ENCODE data around the gene FRK.
A peak's percentile ranks its signal among the peaks of the same experiment; 100 is the strongest.
"Not testable (repeated sequence)": the region's sequence is repeated elsewhere in the genome, so short reads cannot be mapped to it uniquely, and the experiment has no call there.

The FRK gene, protein sequence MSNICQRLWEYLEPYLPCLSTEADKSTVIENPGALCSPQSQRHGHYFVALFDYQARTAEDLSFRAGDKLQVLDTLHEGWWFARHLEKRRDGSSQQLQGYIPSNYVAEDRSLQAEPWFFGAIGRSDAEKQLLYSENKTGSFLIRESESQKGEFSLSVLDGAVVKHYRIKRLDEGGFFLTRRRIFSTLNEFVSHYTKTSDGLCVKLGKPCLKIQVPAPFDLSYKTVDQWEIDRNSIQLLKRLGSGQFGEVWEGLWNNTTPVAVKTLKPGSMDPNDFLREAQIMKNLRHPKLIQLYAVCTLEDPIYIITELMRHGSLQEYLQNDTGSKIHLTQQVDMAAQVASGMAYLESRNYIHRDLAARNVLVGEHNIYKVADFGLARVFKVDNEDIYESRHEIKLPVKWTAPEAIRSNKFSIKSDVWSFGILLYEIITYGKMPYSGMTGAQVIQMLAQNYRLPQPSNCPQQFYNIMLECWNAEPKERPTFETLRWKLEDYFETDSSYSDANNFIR

DNA sequence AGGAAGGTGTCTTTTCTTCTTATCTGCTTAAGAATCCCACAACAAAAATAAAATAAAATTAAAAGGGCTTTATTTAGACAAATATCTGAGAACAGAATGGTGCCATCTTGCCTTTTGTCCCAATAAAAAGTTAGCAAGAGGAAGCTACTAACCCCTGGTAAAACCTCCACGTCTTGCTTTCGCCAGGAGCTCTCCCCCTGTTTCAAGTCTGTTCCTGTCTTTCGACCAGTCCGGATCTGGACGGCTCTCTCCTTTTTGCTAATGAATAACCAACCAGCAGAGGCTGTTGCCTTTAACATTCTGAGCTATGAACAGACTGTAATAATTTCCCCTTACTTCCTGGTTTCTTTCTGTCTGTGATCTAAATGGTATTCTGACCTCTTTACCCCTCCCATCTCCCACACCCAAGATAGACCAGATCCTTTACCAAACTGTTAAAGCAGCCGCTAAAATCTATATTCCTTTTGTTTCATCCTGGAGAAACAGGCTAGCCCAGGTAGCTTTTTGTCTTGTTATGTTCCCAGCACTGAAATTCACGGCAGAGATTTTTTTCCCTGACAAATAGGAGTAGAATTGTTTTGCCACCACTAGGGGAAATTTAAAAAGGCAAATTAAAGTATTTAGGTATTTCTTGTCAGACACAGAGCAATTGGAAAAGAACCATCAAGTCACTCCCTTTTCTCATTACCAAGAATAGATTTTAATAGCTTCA lies at the start of gene FRK:
Gene FRK, minus strand, starts transcription at position 320 of the 712 bp plus-strand sequence. CDS start 580 bp downstream, outside the sequence.
- DNase-seq (ENCODE audit: extremely low spot score, insufficient read length, low read depth) (no peak), FAIRE-seq (peak; percentile 71)

- FAIRE-seq = no peak
These were observed 48.1 kb upstream of the FRK start for GRCh38 chr6:116108836-116109235.

DNA sequence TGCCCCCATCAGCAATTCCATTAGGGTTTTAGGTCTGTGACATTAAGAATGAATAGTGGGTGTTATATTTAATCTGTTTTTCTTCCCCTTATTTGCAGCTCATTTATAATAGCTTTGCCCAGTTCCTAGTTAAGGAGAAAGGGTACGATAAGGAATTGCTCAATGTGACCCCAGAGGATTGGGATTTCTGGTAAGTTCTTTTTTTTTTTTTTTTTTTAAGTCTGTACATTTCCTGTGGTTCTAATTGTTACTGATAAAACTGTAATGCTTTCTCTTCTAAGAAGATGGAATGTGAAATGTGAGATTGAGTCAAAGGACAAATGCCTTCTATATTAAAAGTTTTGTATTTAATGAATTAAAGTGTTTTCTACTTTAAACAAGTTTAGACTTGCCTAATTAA lies 45.5 kb upstream of the FRK start:
- DNase-seq (ENCODE audit: extremely low spot score, insufficient read length, low read depth) (no peak), FAIRE-seq (no peak)

More at GRCh38 chr6:116108836-116109235, 48.1 kb upstream of the FRK start:
- no peak for DNase-seq (ENCODE audit: extremely low spot score, insufficient read length, low read depth)

DNA sequence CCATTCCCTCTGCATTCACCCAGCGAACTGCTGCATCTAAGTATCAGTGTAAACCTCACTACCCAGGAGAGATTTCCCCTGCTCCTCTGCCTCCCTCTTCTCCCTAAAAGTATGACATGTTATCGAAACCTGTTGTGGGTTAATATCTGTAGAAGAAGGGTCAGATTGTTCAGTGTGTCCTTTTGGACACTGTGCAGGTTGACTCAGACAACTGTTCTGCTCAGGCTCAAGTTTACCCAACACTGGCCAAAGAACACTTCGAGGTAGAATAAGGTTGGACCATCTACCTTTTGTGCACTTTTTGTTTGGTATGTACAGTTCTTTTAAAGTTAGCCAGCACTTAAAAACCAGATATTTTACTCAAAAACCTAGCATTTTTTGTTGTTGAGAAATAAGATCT lies 44.6 kb upstream of the FRK start:
- no peak for DNase-seq (ENCODE audit: extremely low spot score, insufficient read length, low read depth)
- FAIRE-seq = no peak

GRCh38 chr6:116104636-116105035 lies 43.9 kb upstream of the FRK start:
- no peak for DNase-seq (ENCODE audit: extremely low spot score, insufficient read length, low read depth)
- no peak for FAIRE-seq

DNA sequence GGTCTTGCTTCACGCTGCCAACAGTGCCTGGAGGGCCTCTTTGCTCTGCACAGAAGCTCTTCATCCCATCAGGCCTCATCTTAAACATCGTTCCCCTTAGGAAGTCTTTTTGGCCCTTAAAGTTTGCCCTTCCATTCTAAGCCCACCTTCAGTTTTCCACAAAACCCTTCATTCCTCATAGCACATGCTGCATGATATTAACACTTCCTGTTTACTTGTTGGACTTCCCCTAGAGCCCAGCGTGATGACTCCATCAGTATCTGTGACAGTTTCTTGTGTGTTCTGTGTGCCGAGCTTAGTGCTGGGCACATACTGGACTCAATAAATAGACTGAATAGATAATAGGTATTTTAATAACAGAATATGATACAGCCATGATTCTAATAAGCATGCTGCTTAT lies 42.2 kb upstream of the FRK start:
- DNase-seq (ENCODE audit: extremely low spot score, insufficient read length, low read depth) = no peak
- FAIRE-seq = no peak

GRCh38 chr6:116101790-116102189 lies 41.1 kb upstream of the FRK start:
- no peak for FAIRE-seq
- DNase-seq (ENCODE audit: extremely low spot score, insufficient read length, low read depth) = no peak

GRCh38 chr6:116101302-116101718 lies 40.6 kb upstream of the FRK start:
- FAIRE-seq = peak; percentile 89
- peak; percentile 54 for DNase-seq (ENCODE audit: extremely low spot score, insufficient read length, low read depth)

GRCh38 chr6:116100419-116101301 lies 40.0 kb upstream of the FRK start, which contains the start of gene NT5DC1:
Gene NT5DC1 (plus strand): TSS chr6:116100853. CDS start chr6:116100931, 78 bp downstream.
- DNase-seq (ENCODE audit: extremely low spot score, insufficient read length, low read depth) = peak; percentile 83
- no peak for FAIRE-seq

- DNase-seq (ENCODE audit: extremely low spot score, insufficient read length, low read depth) = no peak
- FAIRE-seq = no peak
These were observed 38.3 kb upstream of the FRK start for GRCh38 chr6:116099036-116099435.

DNA sequence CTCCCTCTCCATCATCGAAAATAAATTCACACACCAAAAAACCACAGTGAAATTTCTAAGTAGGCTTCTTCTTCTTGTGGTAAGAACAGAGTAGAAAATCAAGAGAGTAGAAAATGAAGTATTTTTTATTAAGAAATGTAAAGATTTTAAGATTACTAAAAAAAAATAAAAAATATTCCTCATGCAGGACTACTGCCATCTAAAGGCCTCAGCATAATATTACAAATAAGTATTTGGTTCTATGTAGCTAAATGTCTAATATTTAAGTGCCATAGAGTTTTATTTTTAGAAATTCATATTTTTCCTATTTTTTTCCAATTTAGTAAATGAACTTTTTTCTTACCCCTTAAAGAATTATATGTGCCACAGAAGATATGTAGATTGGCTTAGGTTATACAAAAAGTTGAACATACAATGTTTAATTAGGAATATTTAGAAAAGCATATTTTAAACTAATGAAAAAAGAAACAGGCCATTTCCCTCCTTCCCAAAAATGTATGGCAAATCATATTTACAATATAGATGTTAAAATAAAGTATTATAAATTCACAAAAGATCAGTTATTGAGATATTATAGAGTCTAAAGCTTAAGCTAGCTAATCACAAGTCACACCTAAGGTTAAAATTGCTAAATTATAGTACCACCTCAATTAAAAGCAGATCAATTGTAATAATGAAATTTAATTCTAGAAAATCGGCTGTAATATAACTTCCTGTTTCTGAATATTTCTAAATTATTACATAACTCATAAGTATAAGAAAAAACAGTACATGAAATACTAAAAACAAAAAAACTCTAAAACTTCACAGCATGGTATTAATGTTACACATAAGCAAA lies 36.5 kb upstream of the FRK start:
- DNase-seq (ENCODE audit: extremely low spot score, insufficient read length, low read depth) = no peak

DNA sequence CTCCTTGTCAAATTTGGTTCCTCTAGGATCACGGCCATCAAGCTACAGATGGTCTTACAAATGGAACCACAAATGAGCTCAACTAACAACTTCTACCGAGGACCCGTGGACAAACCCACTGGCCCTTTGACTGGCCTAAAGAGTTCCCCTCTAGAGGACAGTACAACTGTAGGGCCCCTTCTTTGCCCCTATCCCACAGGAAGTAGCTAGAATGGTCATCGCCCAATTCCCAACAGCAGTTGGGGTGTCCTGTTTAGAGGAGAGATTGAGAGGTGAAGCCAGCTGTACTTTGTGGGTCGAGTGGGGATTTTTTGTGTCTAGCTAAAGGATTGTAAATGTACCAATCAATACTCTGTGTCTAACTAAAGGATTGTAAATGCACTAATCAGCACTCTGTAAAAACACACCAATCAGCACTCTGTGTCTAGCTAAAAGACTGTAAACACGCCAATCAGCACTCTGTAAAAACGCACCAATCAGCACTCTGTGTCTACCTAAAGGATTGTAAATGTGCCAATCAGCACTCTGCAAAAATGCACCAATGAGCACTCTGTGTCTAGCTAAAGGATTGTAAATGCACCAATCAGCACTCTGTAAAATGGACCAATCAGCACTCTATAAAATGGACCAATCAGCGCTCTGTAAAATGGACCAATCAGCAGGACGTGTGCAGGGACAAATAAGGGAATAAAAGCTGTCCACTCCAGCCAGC lies 35.5 kb upstream of the FRK start:
- DNase-seq (ENCODE audit: extremely low spot score, insufficient read length, low read depth); FAIRE-seq: not testable (repeated sequence)

More for the DNA sequence above, 36.5 kb upstream of the FRK start:
- FAIRE-seq = no peak

GRCh38 chr6:116094041-116094440 lies 33.4 kb upstream of the FRK start:
- DNase-seq (ENCODE audit: extremely low spot score, insufficient read length, low read depth) = no peak
- FAIRE-seq = no peak

DNA sequence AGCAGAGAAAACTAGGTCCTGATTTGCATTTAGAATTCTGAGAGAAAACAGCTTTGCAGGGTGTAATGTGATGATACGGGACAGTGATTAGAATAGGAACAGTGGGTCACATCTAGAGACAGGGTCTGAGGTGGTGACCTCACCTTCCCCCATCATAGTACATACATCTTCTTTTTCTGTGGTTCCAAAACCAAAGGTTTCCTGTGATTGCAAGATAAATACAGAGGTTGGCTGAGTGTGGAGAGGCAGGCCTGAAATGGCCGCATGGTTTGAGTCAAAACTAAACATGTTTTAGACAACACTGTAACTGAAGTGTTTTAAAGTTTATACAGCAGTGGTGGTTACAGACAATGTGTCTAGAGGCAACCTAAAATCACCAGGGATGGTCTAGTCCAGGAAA lies 29.6 kb upstream of the FRK start:
- FAIRE-seq (peak; percentile 76), DNase-seq (ENCODE audit: extremely low spot score, insufficient read length, low read depth) (no peak)

- FAIRE-seq = no peak
These were observed 28.3 kb upstream of the FRK start for GRCh38 chr6:116088946-116089345.

DNA sequence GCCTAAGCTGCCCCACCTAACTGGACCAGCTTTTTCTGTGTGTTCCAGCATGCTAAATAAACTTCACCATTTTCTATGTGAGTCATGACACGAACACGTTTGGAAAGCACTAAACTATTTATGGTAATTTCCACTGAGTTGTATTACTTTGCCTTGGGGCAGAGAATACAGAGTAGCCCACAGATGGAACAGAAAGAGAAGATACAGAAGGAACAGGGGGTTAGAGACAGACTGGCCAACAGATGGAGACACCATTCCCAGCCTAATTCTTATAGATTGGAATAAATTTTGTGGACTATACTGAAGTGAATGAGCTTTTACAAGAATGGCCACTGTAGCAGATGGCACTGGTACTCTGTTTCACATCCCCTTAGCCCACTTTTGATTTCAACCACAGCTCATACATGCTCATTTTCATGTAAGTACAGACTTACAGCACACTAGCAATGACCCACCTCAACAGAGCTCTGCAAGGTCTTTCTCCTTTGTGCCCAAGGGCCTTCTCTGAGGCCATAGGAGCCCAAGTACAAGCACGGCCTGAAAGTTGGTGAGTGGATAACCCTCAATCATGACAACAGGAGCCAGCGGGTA lies 26.8 kb upstream of the FRK start:
- FAIRE-seq (peak; percentile 94), DNase-seq (ENCODE audit: extremely low spot score, insufficient read length, low read depth) (no peak)

More at GRCh38 chr6:116088946-116089345, 28.3 kb upstream of the FRK start:
- DNase-seq (ENCODE audit: extremely low spot score, insufficient read length, low read depth) = no peak

GRCh38 chr6:116084284-116084683 lies 23.6 kb upstream of the FRK start:
- no peak for DNase-seq (ENCODE audit: extremely low spot score, insufficient read length, low read depth)
- FAIRE-seq = no peak

DNA sequence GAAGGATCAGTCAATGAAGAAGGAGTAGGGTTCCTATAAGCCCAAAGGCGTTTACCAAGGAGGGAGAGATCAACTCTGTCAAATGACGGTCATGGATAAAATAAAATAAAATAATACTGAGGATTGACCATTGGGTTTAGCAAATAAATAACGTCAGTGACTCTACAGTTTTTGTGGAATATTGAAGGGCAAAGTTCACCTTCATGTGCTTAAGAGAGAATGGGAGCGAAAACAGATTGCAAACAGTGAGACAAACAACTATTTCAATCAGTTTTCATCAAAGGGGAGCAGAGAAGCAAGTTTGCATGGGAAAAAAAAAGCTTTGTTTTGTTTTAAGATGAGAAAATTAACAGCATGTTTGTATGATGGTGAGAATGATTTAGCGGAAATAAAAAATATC lies 22.4 kb upstream of the FRK start:
- no peak for FAIRE-seq
- DNase-seq (ENCODE audit: extremely low spot score, insufficient read length, low read depth) = no peak
